ENCODE data around the gene KIF6.

- no peak for TF ChIP-seq ZNF175 (tag by site-specific recombination; IDR thresholded peaks at IDR 0.05)
- no peak for TF ChIP-seq CTCF (tag by site-specific recombination; IDR thresholded peaks at IDR 0.05)
- no peak for TF ChIP-seq ZNF138 (tag by site-specific recombination; IDR thresholded peaks at IDR 0.05; ENCODE audit: borderline replicate concordance)
- TF ChIP-seq, protein P1, sequence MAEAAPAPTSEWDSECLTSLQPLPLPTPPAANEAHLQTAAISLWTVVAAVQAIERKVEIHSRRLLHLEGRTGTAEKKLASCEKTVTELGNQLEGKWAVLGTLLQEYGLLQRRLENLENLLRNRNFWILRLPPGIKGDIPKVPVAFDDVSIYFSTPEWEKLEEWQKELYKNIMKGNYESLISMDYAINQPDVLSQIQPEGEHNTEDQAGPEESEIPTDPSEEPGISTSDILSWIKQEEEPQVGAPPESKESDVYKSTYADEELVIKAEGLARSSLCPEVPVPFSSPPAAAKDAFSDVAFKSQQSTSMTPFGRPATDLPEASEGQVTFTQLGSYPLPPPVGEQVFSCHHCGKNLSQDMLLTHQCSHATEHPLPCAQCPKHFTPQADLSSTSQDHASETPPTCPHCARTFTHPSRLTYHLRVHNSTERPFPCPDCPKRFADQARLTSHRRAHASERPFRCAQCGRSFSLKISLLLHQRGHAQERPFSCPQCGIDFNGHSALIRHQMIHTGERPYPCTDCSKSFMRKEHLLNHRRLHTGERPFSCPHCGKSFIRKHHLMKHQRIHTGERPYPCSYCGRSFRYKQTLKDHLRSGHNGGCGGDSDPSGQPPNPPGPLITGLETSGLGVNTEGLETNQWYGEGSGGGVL (tag by site-specific recombination; IDR thresholded peaks at IDR 0.05), result no peak
- no peak for TF ChIP-seq ZBTB20 (tag by site-specific recombination; IDR thresholded peaks at IDR 0.05)
- TF ChIP-seq ZNF670 (tag by site-specific recombination; IDR thresholded peaks at IDR 0.05; ENCODE audit: low read depth), result no peak
- no peak for TF ChIP-seq ZNF560 (tag by site-specific recombination; IDR thresholded peaks at IDR 0.05; ENCODE audit: borderline replicate concordance)
- TF ChIP-seq, protein P2, sequence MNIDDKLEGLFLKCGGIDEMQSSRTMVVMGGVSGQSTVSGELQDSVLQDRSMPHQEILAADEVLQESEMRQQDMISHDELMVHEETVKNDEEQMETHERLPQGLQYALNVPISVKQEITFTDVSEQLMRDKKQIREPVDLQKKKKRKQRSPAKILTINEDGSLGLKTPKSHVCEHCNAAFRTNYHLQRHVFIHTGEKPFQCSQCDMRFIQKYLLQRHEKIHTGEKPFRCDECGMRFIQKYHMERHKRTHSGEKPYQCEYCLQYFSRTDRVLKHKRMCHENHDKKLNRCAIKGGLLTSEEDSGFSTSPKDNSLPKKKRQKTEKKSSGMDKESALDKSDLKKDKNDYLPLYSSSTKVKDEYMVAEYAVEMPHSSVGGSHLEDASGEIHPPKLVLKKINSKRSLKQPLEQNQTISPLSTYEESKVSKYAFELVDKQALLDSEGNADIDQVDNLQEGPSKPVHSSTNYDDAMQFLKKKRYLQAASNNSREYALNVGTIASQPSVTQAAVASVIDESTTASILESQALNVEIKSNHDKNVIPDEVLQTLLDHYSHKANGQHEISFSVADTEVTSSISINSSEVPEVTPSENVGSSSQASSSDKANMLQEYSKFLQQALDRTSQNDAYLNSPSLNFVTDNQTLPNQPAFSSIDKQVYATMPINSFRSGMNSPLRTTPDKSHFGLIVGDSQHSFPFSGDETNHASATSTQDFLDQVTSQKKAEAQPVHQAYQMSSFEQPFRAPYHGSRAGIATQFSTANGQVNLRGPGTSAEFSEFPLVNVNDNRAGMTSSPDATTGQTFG (tag by site-specific recombination; IDR thresholded peaks at IDR 0.05; ENCODE audit: borderline replicate concordance), result no peak
- TF ChIP-seq HOXA7 (CRISPR knock-in tag; IDR thresholded peaks at IDR 0.05; ENCODE audit: borderline replicate concordance), result no peak
- TF ChIP-seq, protein P3, sequence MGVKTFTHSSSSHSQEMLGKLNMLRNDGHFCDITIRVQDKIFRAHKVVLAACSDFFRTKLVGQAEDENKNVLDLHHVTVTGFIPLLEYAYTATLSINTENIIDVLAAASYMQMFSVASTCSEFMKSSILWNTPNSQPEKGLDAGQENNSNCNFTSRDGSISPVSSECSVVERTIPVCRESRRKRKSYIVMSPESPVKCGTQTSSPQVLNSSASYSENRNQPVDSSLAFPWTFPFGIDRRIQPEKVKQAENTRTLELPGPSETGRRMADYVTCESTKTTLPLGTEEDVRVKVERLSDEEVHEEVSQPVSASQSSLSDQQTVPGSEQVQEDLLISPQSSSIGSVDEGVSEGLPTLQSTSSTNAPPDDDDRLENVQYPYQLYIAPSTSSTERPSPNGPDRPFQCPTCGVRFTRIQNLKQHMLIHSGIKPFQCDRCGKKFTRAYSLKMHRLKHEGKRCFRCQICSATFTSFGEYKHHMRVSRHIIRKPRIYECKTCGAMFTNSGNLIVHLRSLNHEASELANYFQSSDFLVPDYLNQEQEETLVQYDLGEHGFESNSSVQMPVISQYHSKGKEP (tag by site-specific recombination; IDR thresholded peaks at IDR 0.05), result no peak
Measured at GRCh38 chr6:39669207-39669972, 55.8 kb downstream of the KIF6 start.
